ENCODE data around the gene CDK12. TPM values are rescaled to one million over a fixed set of nuclear protein-coding genes. Genes with fewer than 3 reads are reported as not detected.
A peak's percentile ranks its signal among the peaks of the same experiment; 100 is the strongest.

CDK12 gene
- total RNA-seq, 2 experiments from 2014 or later, result 99.6 to 108 TPM

- H3K36me3 Mint-ChIP-seq (ENCODE audit: low read depth), result peaks cover 79% of the 10 kb centered on the region
- POLR2A ChIA-PET, result no interaction called here
- Histone ChIP-seq H3K4me1 (ENCODE audit: insufficient read depth, low read length) (peaks cover 8% of the 10 kb centered on the region), H3K4me3 (ENCODE audit: low read length) (no peak overlapping the region), H3K9me3 (ENCODE audit: control insufficient read depth in 1 of 2, insufficient read depth in 1 of 2, low read length in 2 of 2) (peaks cover 10 to 13% of the 10 kb centered on the region in 2 experiments), H3K27ac (ENCODE audit: low read depth in 1 of 2, low read length in 2 of 2) (no peak overlapping the region), H3K36me3 (ENCODE audit: insufficient read depth, low read length) (peaks cover 47% of the 10 kb centered on the region), H3K27me3 (ENCODE audit: control insufficient read depth in 1 of 2, insufficient read depth in 2 of 2, low read length in 2 of 2) (peaks cover 0 to 6% of the 10 kb centered on the region in 2 experiments)
- CTCF ChIA-PET, result interaction anchor here (0.5 kb wide), 1 partner anchor 692 kb away, joined by 3 read pairs; no protein-coding TSS in a partner anchor
- no peak for ATAC-seq (ENCODE audit: poor library complexity)
- TF ChIP-seq, protein P1, sequence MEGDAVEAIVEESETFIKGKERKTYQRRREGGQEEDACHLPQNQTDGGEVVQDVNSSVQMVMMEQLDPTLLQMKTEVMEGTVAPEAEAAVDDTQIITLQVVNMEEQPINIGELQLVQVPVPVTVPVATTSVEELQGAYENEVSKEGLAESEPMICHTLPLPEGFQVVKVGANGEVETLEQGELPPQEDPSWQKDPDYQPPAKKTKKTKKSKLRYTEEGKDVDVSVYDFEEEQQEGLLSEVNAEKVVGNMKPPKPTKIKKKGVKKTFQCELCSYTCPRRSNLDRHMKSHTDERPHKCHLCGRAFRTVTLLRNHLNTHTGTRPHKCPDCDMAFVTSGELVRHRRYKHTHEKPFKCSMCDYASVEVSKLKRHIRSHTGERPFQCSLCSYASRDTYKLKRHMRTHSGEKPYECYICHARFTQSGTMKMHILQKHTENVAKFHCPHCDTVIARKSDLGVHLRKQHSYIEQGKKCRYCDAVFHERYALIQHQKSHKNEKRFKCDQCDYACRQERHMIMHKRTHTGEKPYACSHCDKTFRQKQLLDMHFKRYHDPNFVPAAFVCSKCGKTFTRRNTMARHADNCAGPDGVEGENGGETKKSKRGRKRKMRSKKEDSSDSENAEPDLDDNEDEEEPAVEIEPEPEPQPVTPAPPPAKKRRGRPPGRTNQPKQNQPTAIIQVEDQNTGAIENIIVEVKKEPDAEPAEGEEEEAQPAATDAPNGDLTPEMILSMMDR (IDR thresholded peaks at IDR 0.05), result no peak
- H3K4me3 Mint-ChIP-seq, result no peak overlapping the region
- DNase-seq, result no peak
- H3K9me3 Mint-ChIP-seq, result peaks cover 4% of the 10 kb centered on the region
- intact Hi-C loops (cut with DNase I, micrococcal nuclease), result no loop called here
- no peaks in the 10 kb centered on the region for H3K27me3 Mint-ChIP-seq
- H3K27ac Mint-ChIP-seq, result no peak overlapping the region
- no peaks in the 10 kb centered on the region for H3K4me1 Mint-ChIP-seq (ENCODE audit: low read depth)
These were observed 107.4 kb downstream of the CDK12 start for GRCh38 chr17:39568702-39569101.

GRCh38 chr17:39569126-39569525, 107.8 kb downstream of the CDK12 start:
- ChIA-PET CTCF (interaction anchor here (0.5 kb wide), 1 partner anchor 692 kb away, joined by 3 read pairs; no protein-coding TSS in a partner anchor), POLR2A (no interaction called here)
- DNase-seq (peak in 1 of 14 experiments; percentile 12), ATAC-seq (ENCODE audit: poor library complexity) (no peak)
- intact Hi-C loops (cut with DNase I, micrococcal nuclease), result no loop called here
- H3K27me3 Mint-ChIP-seq, result no peaks in the 10 kb centered on the region
- no peak overlapping the region for H3K27ac Mint-ChIP-seq
- Histone ChIP-seq H3K27ac (ENCODE audit: low read depth in 1 of 2, low read length in 2 of 2) (no peak overlapping the region), H3K4me3 (ENCODE audit: low read length) (no peak overlapping the region), H3K4me1 (ENCODE audit: insufficient read depth, low read length) (peaks cover 12% of the 10 kb centered on the region), H3K27me3 (ENCODE audit: control insufficient read depth in 1 of 2, insufficient read depth in 2 of 2, low read length in 2 of 2) (peaks cover 0 to 6% of the 10 kb centered on the region in 2 experiments), H3K36me3 (ENCODE audit: insufficient read depth, low read length) (peaks cover 46% of the 10 kb centered on the region), H3K9me3 (ENCODE audit: control insufficient read depth in 1 of 2, insufficient read depth in 1 of 2, low read length in 2 of 2) (peaks cover 12 to 13% of the 10 kb centered on the region in 2 experiments)
- peaks cover 4% of the 10 kb centered on the region for H3K4me1 Mint-ChIP-seq (ENCODE audit: low read depth)
- peaks cover 75% of the 10 kb centered on the region for H3K36me3 Mint-ChIP-seq (ENCODE audit: low read depth)
- TF ChIP-seq, protein P1 (IDR thresholded peaks at IDR 0.05), result no peak
- H3K4me3 Mint-ChIP-seq, result no peak overlapping the region
- H3K9me3 Mint-ChIP-seq, result peaks cover 4% of the 10 kb centered on the region

- Mint-ChIP-seq H3K4me1 (ENCODE audit: low read depth) (peaks cover 11% of the 10 kb centered on the region), H3K36me3 (ENCODE audit: low read depth) (peaks cover 48% of the 10 kb centered on the region), H3K27me3 (peaks cover 7% of the 10 kb centered on the region), H3K27ac (no peak overlapping the region), H3K9me3 (peaks cover 4% of the 10 kb centered on the region), H3K4me3 (no peak overlapping the region)
- Histone ChIP-seq H3K4me1 (ENCODE audit: insufficient read depth, low read length) (peaks cover 12% of the 10 kb centered on the region), H3K27me3 (ENCODE audit: control insufficient read depth in 1 of 2, insufficient read depth in 2 of 2, low read length in 2 of 2) (peaks cover 0 to 6% of the 10 kb centered on the region in 2 experiments), H3K9me3 (ENCODE audit: control insufficient read depth in 1 of 2, insufficient read depth in 1 of 2, low read length in 2 of 2) (peaks cover 12 to 13% of the 10 kb centered on the region in 2 experiments), H3K36me3 (ENCODE audit: insufficient read depth, low read length) (peaks cover 23% of the 10 kb centered on the region), H3K27ac (ENCODE audit: low read depth in 1 of 2, low read length in 2 of 2) (no peak overlapping the region), H3K4me3 (ENCODE audit: low read length) (no peak overlapping the region)
- ATAC-seq (ENCODE audit: poor library complexity), result no peak
- intact Hi-C loops (cut with DNase I, micrococcal nuclease), result no loop called here
- ChIA-PET CTCF (no interaction called here), POLR2A (no interaction called here)
- TF ChIP-seq, protein P1 (IDR thresholded peaks at IDR 0.05), result no peak
- no peak for DNase-seq
These were observed 110.8 kb downstream of the CDK12 start for GRCh38 chr17:39572121-39572520.
